CD14-positive monocyte (primary cell): ENCODE data around the gene DNAJC9. TPM values are rescaled to one million over a fixed set of nuclear protein-coding genes. Genes with fewer than 3 reads are reported as not detected.

Experiments
- DNase-seq, 3 donors: peaks; one replicate each; pipeline ENCODE4 v3.0.0-alpha.2; 2011 to 2022
- H2AFZ ChIP-seq: 2 replicates; pipeline ENCODE4 v1.6.0; 2012; ENCODE audit warnings: mild to moderate bottlenecking, low read depth, low read length, inconsistent platforms; ENCODE audit not compliant: insufficient read depth, poor library complexity, severe bottlenecking
- H3K27ac ChIP-seq, 2 donors: 1 replicate in 1 of 2; 2 replicates in 1 of 2; pipeline ENCODE4 v1.5.1; 2012 to 2013; ENCODE audit warnings: low read length in 2 of 2, control low read depth in 1 of 2, inconsistent platforms in 1 of 2, low read depth in 1 of 2, mild to moderate bottlenecking in 1 of 2
- H3K27me3 ChIP-seq, 2 donors: one replicate each; pipeline versions ENCODE4 v1.6.0 to v1.6.1; 2011 to 2013; ENCODE audit warnings: low read length in 2 of 2; ENCODE audit not compliant: control insufficient read depth in 2 of 2, insufficient read depth in 2 of 2
- H3K36me3 ChIP-seq, 2 donors: replicated peaks in 1 of 2; 1 replicate in 1 of 2; 2 replicates in 1 of 2; pipeline versions ENCODE4 v1.5.1 to v1.6.1; 2012 to 2013; ENCODE audit warnings: low read length in 2 of 2, control low read depth in 1 of 2, inconsistent platforms in 1 of 2, mild to moderate bottlenecking in 1 of 2; ENCODE audit not compliant: insufficient read depth in 2 of 2, control insufficient read depth in 1 of 2
- H3K4me1 ChIP-seq, 2 donors: 1 replicate in 1 of 2; 2 replicates in 1 of 2; pipeline versions ENCODE4 v1.5.1 to v1.6.1; 2012 to 2013; ENCODE audit warnings: low read length in 2 of 2, control low read depth in 1 of 2, inconsistent platforms in 1 of 2, mild to moderate bottlenecking in 1 of 2, moderate library complexity in 1 of 2; ENCODE audit not compliant: insufficient read depth in 2 of 2, control insufficient read depth in 1 of 2
- H3K4me2 ChIP-seq: replicated peaks from 2 replicates; pipeline ENCODE3; 2012; ENCODE audit warnings: low read length, moderate library complexity, mild to moderate bottlenecking; ENCODE audit not compliant: poor library complexity, severe bottlenecking; ENCODE audit errors: extremely low read depth
- H3K4me3 ChIP-seq, 3 experiments: fragments of 200-600 bp in 1 of 3; sonication (generic) in 1 of 3; replicated peaks in 1 of 3; 1 replicate in 2 of 3; 2 replicates in 1 of 3; pipeline ENCODE4 v1.5.1; 2011 to 2013; ENCODE audit warnings: low read length in 3 of 3, mild to moderate bottlenecking in 3 of 3, control low read depth in 2 of 3, low read depth in 2 of 3, inconsistent platforms in 1 of 3, moderate library complexity in 1 of 3
- H3K79me2 ChIP-seq: 2 replicates; pipeline ENCODE4 v1.6.0; 2012; ENCODE audit warnings: mild to moderate bottlenecking, control low read depth, inconsistent platforms, low read length, moderate library complexity; ENCODE audit not compliant: insufficient read depth
- H3K9ac ChIP-seq: 2 replicates; pipeline ENCODE4 v1.6.0; 2017; ENCODE audit warnings: low read length, mild to moderate bottlenecking; ENCODE audit not compliant: insufficient read depth, poor library complexity, severe bottlenecking
- H3K9me3 ChIP-seq, 2 donors: replicated peaks in 1 of 2; 1 replicate in 1 of 2; 2 replicates in 1 of 2; pipeline versions ENCODE4 v1.5.1 to v1.6.1; 2012 to 2013; ENCODE audit warnings: low read length in 2 of 2, control low read depth in 1 of 2; ENCODE audit not compliant: control insufficient read depth in 1 of 2, insufficient read depth in 1 of 2
- H4K20me1 ChIP-seq: 2 replicates; pipeline ENCODE4 v1.6.0; 2012; ENCODE audit warnings: mild to moderate bottlenecking, low read length, control low read depth, moderate library complexity; ENCODE audit not compliant: insufficient read depth
- H3K27ac Mint-ChIP-seq, 7 donors: one replicate each; pipeline ENCODE4 v1.8.0; 2020; ENCODE audit warnings: mild to moderate bottlenecking in 7 of 7, mixed read lengths in 7 of 7, moderate library complexity in 6 of 7, inconsistent platforms in 2 of 7
- H3K27me3 Mint-ChIP-seq, 3 donors: one replicate each; pipeline ENCODE4 v1.8.0; 2021 to 2022; ENCODE audit warnings: low read depth in 3 of 3, mild to moderate bottlenecking in 3 of 3, mixed read lengths in 3 of 3, moderate library complexity in 3 of 3, inconsistent platforms in 1 of 3
- H3K36me3 Mint-ChIP-seq, 2 donors: one replicate each; pipeline ENCODE4 v1.8.0; 2020; ENCODE audit warnings: mixed read lengths in 2 of 2, inconsistent platforms in 1 of 2, mild to moderate bottlenecking in 1 of 2
- H3K4me1 Mint-ChIP-seq: one replicate; pipeline ENCODE4 v1.8.0; 2020; ENCODE audit warnings: mild to moderate bottlenecking, mixed read lengths
- H3K4me3 Mint-ChIP-seq, 2 donors: one replicate each; pipeline ENCODE4 v1.8.0; 2020; ENCODE audit warnings: mild to moderate bottlenecking in 2 of 2, mixed read lengths in 2 of 2, moderate library complexity in 1 of 2
- H3K9me3 Mint-ChIP-seq, 7 donors: one replicate each; pipeline ENCODE4 v1.8.0; 2020 to 2022; ENCODE audit warnings: mixed read lengths in 7 of 7, mild to moderate bottlenecking in 6 of 7, moderate library complexity in 6 of 7, inconsistent platforms in 2 of 7
- CTCF ChIP-seq: fragments of 200-600 bp; IDR thresholded peaks from one replicate; pipeline ENCODE4 v1.8.0; 2022; ENCODE audit warnings: antibody characterized with exemption, mild to moderate bottlenecking
- WGBS: methylation state at CpG from one replicate; pipeline ENCODE4 v1.1.5; 2013; ENCODE audit warnings: missing lambda C conversion rate; ENCODE audit not compliant: insufficient coverage; 5-methylcytosine and 5-hydroxymethylcytosine counted together
- intact Hi-C, 2 donors: fragments of 100-400 bp; cut with micrococcal nuclease; formaldehyde crosslinking; loops; one replicate each; pipeline versions ENCODE4 v1.15.0 to v1.15.1; 2023
- polyA plus RNA-seq, 3 donors: library from polyadenylated mRNA; depleted of rRNA in 1 of 3; unstranded in 2 of 3; stranded (reverse) in 1 of 3; fragments of 300-500 nt in 2 of 3; fragments of >200 nt in 1 of 3; fragmentation: Illumina TruSeq in 2 of 3; gene quantifications; 1 replicate in 2 of 3; 2 replicates in 1 of 3; pipeline ENCODE4 v1.2.3, GENCODE V29; 2012 to 2021

Gene DNAJC9
- polyA plus RNA-seq, 3 donors, result 2.3 to 7.2 (median 2.4) TPM

GRCh38 chr10:73281097-73281496 is 34.0 kb upstream of the DNAJC9 start:
- Mint-ChIP-seq H3K27ac (no peak overlapping the region), H3K4me3 (no peak overlapping the region), H3K4me1 (no peaks in the 10 kb centered on the region), H3K9me3 (peaks cover 0 to 3% (median 0%) of the 10 kb centered on the region in 7 donors), H3K36me3 (no peaks in the 10 kb centered on the region), H3K27me3 (peaks cover 2 to 5% (median 4%) of the 10 kb centered on the region in 3 donors)
- H3K9ac ChIP-seq, result no peak overlapping the region
- no peak overlapping the region for H2AFZ ChIP-seq
- H3K4me3 ChIP-seq, result no peak overlapping the region
- H3K79me2 ChIP-seq, result no peaks in the 10 kb centered on the region
- intact Hi-C loops, result no loop called here
- H3K27me3 ChIP-seq, result no peaks in the 10 kb centered on the region
- no peaks in the 10 kb centered on the region for H3K36me3 ChIP-seq
- no peaks in the 10 kb centered on the region for H4K20me1 ChIP-seq
- no CpG with 5 or more reads among the region's 3 CpGs for WGBS
- H3K9me3 ChIP-seq, result no peaks in the 10 kb centered on the region
- no peak for TF ChIP-seq CTCF
- no peaks in the 10 kb centered on the region for H3K4me1 ChIP-seq
- no peak for DNase-seq
- H3K4me2 ChIP-seq, result no peak overlapping the region
- no peak overlapping the region for H3K27ac ChIP-seq

GRCh38 chr10:73264423-73264822 is 17.4 kb upstream of the DNAJC9 start:
- intact Hi-C loops, result no loop called here
- Histone ChIP-seq H2AFZ (no peak overlapping the region), H3K9me3 (peaks cover 7% of the 10 kb centered on the region in 2 donors), H3K9ac (no peak overlapping the region), H3K27me3 (no peaks in the 10 kb centered on the region), H3K36me3 (no peaks in the 10 kb centered on the region), H3K4me1 (peaks cover 0 to 3% of the 10 kb centered on the region in 2 donors), H3K4me2 (no peak overlapping the region), H4K20me1 (no peaks in the 10 kb centered on the region), H3K79me2 (no peaks in the 10 kb centered on the region), H3K27ac (no peak overlapping the region), H3K4me3 (no peak overlapping the region)
- no CpG with 5 or more reads among the region's 2 CpGs for WGBS
- no peak for TF ChIP-seq CTCF
- DNase-seq, result no peak
- H3K36me3 Mint-ChIP-seq, result peaks cover 0 to 1% of the 10 kb centered on the region in 2 donors
- peaks cover 7% of the 10 kb centered on the region for H3K4me1 Mint-ChIP-seq
- no peak overlapping the region for H3K27ac Mint-ChIP-seq
- peaks cover 0 to 7% (median 0%) of the 10 kb centered on the region in 3 donors for H3K27me3 Mint-ChIP-seq
- peaks cover 0 to 18% (median 12%) of the 10 kb centered on the region in 7 donors for H3K9me3 Mint-ChIP-seq
- H3K4me3 Mint-ChIP-seq, result no peak overlapping the region
